HG03097 (cell line): ENCODE data around the gene TNIK.
"Not testable (repeated sequence)": the region's sequence is repeated elsewhere in the genome, so short reads cannot be mapped to it uniquely, and the experiment has no call there.

Experiments
- ATAC-seq: cut with Tn5 transposase; IDR thresholded peaks from one replicate; pipeline ENCODE4 v1.9.1; 2021; ENCODE audit not compliant: unreplicated experiment, low FRiP score

Gene TNIK

DNA sequence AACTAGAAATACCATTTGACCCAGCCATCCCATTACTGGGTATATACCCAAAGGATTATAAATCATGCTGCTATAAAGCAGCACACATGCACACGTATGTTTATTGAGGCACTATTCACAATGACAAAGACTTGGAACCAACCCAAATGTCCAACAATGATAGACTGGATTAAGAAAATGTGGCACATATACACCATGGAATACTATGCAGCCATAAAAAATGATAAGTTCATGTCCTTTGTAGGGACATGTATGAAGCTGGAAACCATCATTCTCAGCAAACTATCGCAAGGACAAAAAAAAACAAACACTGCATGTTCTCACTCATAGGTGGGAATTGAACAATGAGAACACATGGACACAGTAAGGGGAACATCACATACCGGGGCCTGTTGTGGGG lies 340.8 kb downstream of the TNIK start:
- not testable (repeated sequence) for ATAC-seq

DNA sequence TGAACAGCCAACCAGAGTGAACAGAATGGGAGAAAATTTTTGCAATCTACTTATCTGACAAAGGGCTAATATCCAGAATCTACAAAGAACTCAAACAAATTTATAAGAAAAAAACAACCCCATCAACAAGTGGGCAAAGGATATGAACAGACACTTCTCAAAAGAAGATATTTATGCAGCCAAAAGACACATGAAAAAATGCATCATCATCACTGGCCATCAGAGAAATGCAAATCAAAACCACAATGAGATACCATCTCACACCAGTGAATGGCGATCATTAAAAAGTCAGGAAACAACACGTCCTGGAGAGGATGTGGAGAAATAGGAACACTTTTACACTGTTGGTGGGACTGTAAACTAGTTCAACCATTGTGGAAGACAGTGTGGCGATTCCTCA lies 341.2 kb downstream of the TNIK start:
- ATAC-seq, result not testable (repeated sequence)

DNA sequence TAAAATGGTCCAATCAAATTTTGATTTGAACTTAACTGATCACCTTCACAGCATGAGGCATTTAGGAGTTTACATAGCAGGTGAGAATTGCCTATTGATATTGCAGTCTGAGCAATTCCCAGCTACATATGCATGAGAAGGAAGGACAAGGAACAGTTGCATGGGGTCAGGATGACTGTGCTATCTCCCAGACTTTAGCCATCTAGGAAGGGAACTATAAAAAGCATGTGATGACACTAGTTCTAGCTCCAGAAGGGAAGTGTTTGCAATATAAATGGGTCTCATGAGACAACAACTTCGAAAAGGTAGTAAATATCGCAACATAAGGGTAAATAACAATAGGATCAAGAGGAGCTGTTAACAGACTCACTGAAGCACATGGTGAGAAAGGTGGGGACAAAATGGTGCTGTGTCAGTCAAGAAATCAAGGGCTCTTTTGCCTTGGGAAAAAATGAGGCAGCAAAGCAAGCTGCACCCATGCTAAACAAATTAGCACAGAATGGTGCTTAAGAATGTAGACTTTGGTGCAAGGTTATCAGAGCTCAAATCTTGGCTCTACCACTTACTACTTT lies 343.3 kb downstream of the TNIK start:
- ATAC-seq, result no peak

DNA sequence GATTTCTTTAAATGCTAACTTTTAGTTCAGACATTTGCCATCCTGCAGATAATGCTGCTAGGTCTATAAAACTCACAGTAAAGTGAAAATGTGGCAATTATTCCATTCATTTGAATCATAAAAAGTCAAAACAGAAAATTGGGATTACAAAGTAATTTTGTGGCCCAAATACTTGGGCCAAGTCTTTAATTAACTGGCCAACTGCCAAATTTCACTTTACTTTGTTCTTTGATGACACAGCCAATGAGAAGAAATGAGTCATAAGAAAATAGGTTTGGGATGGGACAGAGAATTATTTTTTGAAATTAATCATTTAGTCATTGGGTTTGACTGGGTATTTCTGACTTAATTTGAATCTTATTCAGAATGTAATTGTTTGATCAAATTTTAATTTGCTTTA lies 343.8 kb downstream of the TNIK start:
- no peak for ATAC-seq

DNA sequence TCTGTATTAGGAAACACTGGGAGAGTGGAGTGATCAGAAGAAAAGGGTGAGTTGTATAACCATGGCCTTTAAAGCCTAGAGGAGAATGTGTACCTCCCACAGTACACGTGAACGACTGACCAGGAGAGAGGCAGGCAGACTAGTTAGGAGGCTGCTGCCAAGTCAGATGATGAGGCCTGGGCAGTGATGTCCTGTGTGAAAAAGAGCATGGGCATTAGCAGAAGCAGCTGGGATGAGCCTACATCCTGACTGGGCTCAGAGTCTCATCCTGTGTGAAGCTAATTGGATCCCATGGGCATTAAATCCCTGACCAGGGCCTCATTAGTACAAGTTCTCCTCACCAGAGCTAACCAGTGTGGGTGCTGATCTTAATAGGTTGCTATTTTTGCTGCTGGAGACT lies 344.5 kb downstream of the TNIK start:
- ATAC-seq, result no peak

DNA sequence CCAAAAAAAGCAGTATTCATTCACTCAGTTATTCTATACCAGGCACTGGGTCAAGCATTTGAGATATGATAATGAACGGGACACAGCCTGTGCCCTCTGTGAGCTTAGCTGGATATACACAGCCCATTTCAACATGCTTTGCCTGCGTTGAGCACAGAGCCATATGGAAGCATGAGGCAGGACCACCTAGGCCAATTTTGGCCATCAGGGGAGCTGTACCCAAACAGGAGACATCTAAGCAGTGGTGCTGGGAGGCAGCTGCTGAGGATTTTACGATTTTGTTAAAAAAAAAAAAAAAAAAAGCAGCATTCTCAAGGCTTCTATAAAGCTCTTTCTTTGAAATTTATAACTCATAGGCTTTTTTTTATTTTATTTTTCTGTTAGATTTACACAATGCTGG lies 346.5 kb downstream of the TNIK start:
- ATAC-seq, result no peak

DNA sequence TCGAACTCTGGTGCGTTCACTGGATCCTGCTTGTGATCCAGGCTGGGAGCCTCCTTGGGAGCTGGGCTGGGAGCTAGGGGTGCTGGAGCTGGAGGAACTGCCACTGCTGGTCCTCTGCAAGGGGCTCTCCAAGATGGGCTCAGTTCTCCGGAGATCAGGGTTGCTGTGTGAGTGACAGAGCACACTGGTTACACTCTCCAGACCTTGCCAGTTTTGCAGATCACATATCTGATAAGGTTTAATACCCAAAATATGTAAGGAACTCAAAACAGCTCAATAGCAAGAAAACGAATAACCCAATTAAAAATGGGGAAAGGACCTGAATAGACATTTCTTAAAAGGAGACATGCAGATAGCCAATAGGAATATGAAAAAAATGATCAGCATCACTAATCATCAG lies 349.5 kb downstream of the TNIK start:
- ATAC-seq, result no peak

DNA sequence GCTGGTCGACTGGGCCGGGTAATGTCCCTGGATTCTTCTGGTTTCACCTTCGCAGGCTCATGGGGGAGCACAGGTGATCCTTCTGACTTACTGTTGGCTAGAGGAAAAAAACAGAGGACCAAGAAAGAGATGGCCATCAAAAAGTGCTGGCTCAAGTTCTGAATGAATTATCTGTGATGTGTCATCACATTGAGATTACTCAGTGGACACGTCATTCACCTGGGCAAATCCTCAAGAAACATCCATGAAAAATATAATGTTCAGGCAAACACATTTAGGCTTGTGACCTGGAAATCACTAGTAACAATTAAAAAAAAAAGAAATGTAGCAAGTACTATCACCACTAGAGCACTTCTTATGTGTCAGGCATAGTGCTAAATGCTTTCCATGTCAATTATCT lies 352.1 kb downstream of the TNIK start:
- ATAC-seq, result no peak

DNA sequence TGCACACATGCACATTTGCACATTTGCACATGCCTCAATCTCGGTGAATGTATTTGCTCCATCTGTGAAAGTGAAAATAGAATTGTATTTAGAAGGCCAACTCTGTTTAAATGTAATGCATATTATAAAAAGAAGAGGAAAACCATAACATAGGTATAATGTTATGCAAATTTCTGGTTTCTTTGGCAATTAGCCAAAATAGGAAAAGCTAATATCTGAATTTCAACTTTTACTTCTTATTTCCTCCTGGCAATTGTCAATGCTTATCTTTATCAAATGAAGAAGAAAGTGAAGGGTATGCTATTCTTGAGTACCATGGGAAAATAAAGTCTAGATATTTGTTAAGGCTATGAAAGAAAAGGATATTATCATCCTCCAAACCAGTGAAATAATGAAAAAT lies 357.0 kb downstream of the TNIK start:
- no peak for ATAC-seq

DNA sequence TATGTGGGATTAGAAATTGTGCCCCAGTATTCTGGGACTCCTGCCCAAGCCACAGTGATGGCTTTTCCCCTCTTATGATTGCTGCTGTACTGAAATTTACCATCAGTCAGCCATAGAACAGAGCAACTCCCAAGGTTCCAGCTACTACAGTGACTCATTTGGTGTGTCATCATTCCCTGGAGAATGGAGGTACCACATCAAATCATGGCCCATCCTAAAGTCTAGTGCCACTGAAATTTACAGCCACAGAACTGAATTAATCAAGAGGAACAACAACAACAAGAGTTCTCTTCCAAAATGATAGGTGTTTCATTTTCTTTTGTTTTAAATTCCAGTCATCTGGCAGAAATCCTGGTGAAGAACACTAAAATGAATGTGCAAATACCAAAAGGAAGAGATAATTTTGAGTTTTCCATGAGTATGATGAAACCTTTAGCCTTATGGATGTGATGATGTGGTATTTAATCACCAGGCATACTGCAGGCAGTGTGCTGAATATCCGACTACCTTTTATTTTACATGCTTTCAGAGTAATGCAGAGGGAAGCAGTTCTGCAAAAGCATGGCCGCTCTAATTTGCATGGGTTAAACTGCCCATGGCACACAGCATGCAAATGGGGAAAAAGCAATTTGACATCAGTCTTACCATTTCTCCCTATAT lies 358.1 kb downstream of the TNIK start:
- ATAC-seq, result no peak

DNA sequence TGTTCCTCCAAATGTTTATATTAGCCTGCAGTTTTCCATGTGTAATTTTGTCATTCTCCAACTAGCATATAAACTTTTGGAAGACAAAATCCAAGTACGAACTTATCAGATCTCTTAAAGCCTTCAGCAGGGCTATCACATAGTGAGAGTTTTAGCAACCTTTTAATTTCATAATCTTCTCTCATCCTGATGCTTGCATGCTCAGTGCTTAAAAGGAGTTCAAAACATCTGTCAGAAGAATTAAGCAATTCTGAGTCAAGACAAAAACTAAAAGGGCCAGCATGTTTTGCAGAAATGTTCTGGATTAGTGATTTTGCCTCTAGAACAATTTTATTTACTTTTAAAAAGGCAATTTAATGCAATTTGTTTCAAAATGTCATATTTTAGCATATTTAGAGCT lies 360.3 kb downstream of the TNIK start:
- ATAC-seq, result no peak

DNA sequence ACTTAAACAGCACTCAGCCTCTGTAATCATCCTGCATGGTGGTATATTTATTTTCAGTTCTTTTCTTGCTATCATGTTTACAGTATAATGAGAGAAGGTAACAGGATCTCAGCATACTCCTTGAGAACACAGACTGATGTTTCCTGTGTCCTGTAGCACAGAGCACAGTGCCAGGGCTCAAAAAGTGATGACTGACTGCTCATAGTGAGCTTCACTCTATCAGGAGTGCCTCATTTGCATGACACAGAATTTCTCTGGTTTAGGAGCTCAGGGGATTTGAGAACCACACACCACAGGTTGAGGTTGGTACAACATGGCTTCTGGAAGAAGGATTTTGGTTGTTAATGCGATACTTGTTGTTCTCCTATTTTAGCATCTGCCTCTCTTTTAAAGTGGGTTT lies 365.1 kb downstream of the TNIK start:
- peak; percentile 96 for ATAC-seq

DNA sequence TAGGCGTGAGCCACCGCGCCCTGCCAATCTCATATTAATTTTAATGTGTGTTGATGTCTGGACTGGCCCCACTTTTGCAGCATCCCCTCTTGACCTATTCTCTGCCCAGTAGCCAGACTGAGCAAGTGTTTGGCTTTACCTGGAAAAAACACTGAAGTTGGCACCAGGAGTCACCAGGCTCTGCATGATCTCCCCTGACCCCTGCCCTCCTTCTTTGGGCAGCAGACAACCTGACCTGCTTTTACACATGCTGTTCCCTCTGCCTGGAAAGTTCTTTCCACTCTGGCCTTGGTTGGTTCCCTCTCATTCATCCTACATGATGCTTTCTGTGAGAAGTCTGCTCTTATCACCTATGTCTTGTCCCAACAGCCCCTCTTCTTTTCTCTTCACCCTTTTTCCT lies 365.8 kb downstream of the TNIK start:
- no peak for ATAC-seq

DNA sequence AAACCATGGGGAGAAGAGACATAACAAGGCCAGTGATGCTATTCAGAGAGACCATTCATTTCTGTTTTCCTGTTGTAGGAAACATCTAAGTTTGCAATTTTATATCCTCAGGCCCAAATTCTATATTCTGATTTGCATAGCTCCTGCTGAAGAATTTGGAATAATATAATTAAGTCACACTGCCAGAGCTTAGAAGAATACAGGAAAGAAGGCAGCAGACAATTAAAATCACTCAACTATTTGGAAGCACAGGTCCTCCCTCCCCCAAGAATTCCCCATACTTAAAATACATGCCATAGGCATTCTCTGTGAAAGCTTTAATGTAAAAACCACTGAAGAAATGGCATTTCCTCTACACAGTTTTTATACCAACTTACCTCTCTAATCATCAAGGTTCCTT lies 366.7 kb downstream of the TNIK start:
- no peak for ATAC-seq

DNA sequence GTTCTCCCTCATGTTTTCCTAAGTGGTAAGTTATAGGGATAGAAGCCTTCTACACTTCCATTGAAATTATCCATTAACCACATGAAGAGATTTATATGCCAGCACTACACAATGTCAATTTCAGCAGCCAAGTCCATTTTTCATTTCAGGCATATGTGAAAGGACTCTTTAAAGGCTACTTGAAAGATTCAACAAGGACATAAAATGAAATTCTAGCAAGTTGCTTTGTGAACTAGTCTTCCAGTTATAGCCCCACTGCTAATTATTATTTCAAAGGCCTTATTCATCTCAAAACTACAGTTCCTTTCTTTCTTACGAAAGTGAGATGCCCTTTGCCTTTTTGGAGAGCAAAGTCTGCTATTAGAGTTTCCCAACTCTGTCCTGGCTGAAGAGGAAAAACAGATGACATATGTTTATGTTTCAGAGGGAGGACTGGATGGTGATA lies 367.7 kb downstream of the TNIK start:
- ATAC-seq, result no peak

DNA sequence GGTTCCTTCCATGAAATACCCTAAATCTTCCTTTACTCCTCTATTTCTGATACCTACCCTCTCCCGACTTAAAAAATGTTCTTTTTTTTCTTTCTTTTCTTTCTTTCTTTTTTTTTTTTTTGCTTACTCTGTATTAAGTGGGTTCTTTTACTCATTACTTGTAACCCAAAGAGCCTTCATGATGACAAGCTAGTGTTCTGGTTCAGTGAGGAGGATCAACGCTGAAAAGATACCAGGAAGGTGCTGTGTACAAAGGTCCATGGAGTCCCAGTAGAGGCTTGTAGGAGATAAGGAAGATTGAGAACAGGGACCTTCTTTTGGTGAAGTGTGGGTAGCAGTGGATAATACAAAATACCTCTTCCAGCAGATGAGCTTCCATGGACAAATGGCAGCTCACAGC lies 369.9 kb downstream of the TNIK start:
- no peak for ATAC-seq

DNA sequence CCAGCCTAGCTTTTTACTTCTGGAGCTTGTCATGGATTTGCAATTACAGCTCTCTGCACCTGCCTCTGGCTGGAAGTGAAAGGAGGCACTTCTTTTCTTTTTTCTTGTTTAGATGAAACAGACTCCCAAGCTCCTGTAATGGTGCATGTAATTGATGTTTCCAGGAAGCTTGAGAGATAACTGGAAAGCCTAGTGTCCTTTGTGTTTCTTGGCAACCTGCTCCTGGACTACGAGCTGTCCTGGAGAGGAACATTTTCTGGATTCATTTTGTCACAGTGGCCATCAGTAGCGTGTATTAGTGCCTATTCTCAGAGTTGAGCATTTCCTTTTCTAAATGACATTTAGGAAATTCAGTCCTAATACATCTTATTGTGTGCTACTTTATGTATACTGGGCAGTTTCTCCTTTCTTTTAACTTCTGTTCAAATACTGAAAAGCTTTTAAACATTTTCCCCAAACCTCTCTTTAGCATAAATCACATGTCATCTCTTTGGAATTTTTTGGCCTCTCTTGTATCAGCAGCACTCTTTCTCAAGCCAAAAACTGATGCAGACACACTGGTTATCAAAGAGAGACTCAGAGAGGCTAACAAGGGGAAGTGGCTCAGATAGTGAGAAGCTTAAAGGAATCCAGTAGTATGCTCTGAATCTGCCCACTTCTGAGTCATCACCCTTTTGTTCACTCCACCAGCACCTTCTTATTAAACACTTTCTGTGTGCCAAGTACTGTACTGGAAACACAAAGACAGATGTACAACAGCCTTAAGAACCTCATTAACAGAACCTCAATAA lies 371.0 kb downstream of the TNIK start:
- ATAC-seq, result no peak

DNA sequence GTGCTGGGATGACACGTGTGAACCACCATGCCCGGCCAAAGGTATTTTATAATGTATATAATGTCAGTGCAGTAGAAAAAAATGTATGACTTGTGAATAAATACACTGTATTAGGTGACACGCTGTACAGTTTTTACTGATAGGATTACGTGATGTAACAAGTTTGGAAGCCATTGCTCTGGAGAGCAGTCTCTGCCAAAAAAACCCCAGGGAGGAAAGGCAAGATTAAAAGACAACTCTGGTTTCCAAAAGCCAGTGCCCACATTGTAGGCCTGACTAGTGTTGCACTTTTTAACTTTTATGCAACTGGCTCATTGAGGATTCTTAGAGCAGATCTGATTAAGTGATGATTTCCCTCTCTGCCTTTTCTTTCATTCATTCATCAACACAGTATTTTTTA lies 371.7 kb downstream of the TNIK start:
- ATAC-seq, result no peak

DNA sequence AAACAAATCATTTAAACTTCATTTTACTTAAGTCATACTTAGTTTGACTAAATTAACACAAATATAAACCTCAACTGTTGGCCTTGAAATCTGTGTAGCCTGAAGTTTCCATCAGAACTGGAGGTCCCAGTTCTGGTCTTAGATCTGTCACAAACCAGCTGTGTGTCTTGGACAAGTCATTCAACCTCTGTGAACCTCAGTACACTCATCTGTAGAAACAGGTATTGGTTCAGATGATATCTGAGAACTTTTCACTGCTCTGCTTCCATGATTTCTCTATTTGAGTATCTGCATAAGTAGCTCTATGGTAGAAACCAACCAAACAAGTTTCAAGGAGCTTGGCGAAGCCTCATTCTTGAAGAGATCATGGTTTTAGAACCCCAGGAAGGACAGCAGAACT lies 373.3 kb downstream of the TNIK start:
- no peak for ATAC-seq

DNA sequence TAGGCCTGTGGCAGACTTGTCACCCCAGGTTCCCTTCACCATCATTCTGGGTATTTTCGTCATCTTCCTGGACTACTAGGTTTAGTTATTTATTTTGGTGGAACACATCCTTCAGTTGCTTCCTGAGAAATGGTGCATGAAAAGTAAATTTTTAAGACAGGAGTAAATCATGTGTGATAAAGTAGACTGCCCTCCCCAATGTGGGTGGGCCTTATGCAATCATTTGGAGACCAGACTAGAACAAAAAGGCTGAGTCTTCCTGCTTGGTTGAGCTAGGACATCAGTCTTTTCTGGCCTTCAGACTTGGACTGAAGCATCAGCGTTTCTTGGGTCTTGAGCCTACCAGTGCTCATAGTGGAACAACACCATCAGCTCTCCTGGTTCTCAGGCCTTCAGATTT lies 382.9 kb downstream of the TNIK start:
- ATAC-seq, result no peak

DNA sequence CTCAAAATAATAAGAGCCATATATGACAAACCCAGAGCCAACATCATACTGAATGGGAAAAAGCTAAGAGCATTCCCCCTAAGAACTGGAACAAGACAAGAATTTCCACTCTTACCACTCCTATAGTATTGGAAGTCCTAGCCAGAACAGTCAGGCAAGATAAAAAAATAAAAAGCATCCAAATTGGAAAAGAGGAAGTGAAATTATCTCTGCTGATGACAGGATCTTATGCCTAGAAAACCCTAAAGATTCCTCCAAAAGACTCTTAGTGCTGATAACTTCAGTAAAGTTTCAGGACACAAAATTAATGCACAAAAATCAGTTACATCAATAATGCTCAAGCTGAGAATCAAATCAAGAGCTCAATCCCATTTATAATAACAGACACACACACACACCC lies 387.8 kb downstream of the TNIK start:
- no peak for ATAC-seq

DNA sequence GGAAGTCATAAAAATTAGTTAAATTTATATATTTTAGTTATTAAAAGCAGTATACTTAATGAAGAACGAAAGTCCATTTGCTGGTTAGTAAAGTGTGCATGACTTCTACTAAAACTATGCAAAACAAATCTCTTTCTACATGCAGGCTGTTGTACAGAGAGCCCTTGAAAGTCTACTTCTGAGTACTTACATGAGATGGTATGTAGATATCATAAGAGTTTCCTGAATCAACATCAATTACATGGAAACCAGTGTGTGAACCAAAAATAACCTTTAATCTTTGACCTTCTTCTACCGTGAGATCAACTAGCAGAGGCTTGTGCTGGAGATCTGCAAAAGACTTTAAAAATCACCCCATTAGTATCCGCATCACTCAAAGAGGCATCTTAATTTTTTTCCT lies 391.5 kb downstream of the TNIK start:
- ATAC-seq, result no peak
